Lower lobe of right lung (tissue), 2 donors: Measurements from ENCODE around the gene TMEM158. TPM values are rescaled to one million over a fixed set of nuclear protein-coding genes. Genes with fewer than 3 reads are reported as not detected.

Experiments
- ATAC-seq, 2 donors: fragments of 200-7000 bp; cut with Tn5 transposase; one replicate each; pipeline ENCODE4 v1.9.1; 2020 to 2022; ENCODE audit warnings: mild to moderate bottlenecking in 2 of 2, moderate library complexity in 2 of 2
- DNase-seq: peaks from one replicate; pipeline ENCODE4 v3.0.0-alpha.2; 2020
- H3K27ac ChIP-seq: fragments of 200-600 bp; one replicate; pipeline ENCODE4 v1.8.0; 2022
- H3K27me3 ChIP-seq: fragments of 200-600 bp; one replicate; pipeline ENCODE4 v1.8.0; 2022; ENCODE audit warnings: low read depth
- H3K36me3 ChIP-seq: fragments of 200-600 bp; one replicate; pipeline ENCODE4 v1.8.0; 2022; ENCODE audit warnings: mild to moderate bottlenecking
- H3K4me1 ChIP-seq: fragments of 200-600 bp; one replicate; pipeline ENCODE4 v1.8.0; 2022
- H3K4me3 ChIP-seq: fragments of 200-600 bp; one replicate; pipeline ENCODE4 v1.8.0; 2022; ENCODE audit warnings: mild to moderate bottlenecking
- H3K9me3 ChIP-seq: fragments of 200-600 bp; one replicate; pipeline ENCODE4 v1.8.0; 2022
- intact Hi-C: fragments of 100-400 bp; cut with DNase I; formaldehyde crosslinking; loops from one replicate; pipeline ENCODE4 v1.11.0; 2022
- total RNA-seq: library from RNA; stranded (reverse); fragmentation: NEBNext Ultra II Directional; extraction: Animal tissue kit (Norgen Biotek cat#: 25700); gene quantifications from one replicate; pipeline ENCODE4 v1.2.1, GENCODE V29; 2021
- TF ChIP-seq, protein P1 (sequence below): fragments of 200-600 bp; IDR thresholded peaks from one replicate; pipeline ENCODE4 v1.8.0; 2022; ENCODE audit warnings: antibody characterized with exemption, mild to moderate bottlenecking
- donor health status: DM: no; HTN: yes; CAD: no; lungs with severe emphysema.

Gene TMEM158
- total RNA-seq, 1 donor from 2014 or later: 0.80 TPM

DNA sequence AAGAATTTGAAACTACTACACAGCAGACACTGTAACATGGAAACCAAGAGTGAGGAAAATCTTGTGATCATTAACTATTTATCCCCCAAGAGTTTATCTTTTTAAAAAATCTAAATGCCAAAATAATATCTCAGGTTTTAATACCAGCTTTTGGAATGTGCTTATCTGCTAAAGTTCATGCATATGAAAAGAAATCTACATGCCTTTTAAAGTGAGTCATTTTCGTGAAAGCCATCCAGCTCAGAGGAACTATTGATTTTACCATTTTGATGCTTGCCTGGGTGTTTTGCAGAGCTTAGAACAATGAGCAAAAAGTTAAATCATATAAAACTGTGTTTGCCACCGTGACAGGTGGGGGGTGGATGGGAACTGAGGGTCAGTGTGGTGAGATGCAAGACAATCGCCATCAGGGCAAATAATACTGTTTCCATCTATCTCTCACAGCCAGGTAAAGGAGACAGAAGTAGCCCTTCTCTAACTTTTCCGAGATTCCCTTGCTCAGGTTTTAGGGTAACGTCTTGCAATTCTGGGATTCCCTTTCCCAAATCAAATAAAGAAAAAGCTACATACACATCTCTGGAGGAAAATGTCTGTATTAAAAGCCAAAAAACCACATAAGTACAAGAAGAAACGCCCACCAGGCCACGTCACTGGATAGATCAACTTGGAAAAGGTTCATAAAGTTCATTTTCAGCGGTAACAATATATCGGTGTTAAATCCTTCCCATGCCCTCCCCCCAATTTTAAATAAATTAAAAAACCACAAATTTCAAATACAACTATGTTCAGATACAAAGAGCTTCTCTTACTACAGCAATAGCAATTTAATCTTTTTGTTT, 2.0 kb downstream of the TMEM158 start:
- intact Hi-C loops: no loop called here
- Histone ChIP-seq H3K27ac (no peak overlapping the region), H3K4me3 (no peak overlapping the region), H3K27me3 (peaks cover 36% of the 10 kb centered on the region), H3K4me1 (peaks cover 8% of the 10 kb centered on the region), H3K36me3 (no peaks in the 10 kb centered on the region), H3K9me3 (no peaks in the 10 kb centered on the region)
- ATAC-seq (no peak), DNase-seq (no peak)
- TF ChIP-seq, protein P1, sequence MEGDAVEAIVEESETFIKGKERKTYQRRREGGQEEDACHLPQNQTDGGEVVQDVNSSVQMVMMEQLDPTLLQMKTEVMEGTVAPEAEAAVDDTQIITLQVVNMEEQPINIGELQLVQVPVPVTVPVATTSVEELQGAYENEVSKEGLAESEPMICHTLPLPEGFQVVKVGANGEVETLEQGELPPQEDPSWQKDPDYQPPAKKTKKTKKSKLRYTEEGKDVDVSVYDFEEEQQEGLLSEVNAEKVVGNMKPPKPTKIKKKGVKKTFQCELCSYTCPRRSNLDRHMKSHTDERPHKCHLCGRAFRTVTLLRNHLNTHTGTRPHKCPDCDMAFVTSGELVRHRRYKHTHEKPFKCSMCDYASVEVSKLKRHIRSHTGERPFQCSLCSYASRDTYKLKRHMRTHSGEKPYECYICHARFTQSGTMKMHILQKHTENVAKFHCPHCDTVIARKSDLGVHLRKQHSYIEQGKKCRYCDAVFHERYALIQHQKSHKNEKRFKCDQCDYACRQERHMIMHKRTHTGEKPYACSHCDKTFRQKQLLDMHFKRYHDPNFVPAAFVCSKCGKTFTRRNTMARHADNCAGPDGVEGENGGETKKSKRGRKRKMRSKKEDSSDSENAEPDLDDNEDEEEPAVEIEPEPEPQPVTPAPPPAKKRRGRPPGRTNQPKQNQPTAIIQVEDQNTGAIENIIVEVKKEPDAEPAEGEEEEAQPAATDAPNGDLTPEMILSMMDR: no peak

DNA sequence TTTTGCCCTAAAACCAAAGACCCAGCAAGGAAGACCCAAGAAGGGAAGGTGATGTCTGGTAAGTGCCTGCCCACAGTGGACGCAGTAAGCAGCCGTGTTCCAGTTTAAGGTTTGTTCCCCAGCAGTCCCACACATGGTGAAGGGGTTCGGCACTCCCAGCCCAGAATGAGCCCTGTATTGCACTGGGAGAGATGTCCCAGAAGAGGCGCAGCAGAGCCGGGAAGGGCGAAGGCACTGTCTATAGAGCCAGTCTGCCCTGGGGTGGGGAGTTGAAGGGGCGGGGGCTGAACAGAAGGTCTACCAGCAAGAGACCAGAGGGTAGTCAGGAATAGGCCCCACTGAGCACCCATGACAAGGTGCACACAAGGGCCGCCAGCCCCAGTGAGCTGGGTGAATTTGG, 6.4 kb downstream of the TMEM158 start:
- DNase-seq (no peak), ATAC-seq (peak in 1 of 2 donors; percentile 20)
- TF ChIP-seq, protein P1: no peak
- Histone ChIP-seq H3K4me1 (peaks cover 2% of the 10 kb centered on the region), H3K9me3 (no peaks in the 10 kb centered on the region), H3K27me3 (peaks cover 23% of the 10 kb centered on the region), H3K36me3 (no peaks in the 10 kb centered on the region), H3K4me3 (no peak overlapping the region), H3K27ac (no peak overlapping the region)
- intact Hi-C loops: no loop called here

GRCh38 chr3:45218578-45219390, 7.3 kb downstream of the TMEM158 start:
- Histone ChIP-seq H3K4me3 (no peak overlapping the region), H3K27me3 (peaks cover 14% of the 10 kb centered on the region), H3K9me3 (no peaks in the 10 kb centered on the region), H3K27ac (no peak overlapping the region), H3K36me3 (no peaks in the 10 kb centered on the region), H3K4me1 (no peaks in the 10 kb centered on the region)
- intact Hi-C loops: no loop called here
- no peak for ATAC-seq
- TF ChIP-seq, protein P1: no peak
- DNase-seq: no peak

DNA sequence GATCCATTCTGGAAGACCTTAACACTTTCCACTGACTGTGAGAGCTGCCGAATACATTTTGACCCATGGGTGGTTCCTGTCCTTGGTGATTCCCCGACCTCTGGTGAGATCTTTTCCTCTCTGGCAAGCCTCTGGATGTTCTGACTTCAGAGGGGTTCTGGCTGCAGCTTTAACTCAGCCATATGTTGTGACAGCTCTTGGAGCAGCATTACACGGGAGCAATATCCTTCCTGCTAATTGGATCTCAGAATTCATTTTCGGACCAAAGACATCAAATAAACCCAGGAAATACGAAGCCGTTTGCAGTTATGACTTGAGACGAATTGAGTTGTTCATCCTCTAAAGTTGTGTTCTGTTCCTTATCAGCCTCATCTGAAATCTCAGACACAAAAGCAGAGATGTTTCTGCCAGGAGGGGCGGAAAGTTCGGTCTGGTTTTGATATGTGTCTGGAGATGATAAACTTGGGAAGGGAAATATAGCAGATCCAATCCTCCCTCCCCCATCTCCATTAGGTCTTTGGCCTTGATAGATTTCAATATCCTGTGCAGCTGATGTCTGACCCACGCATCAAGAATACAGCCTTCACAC, 10.0 kb downstream of the TMEM158 start:
- no peaks in the 10 kb centered on the region for H3K27me3 ChIP-seq
- H3K9me3 ChIP-seq: no peaks in the 10 kb centered on the region
- H3K27ac ChIP-seq: no peak overlapping the region
- peaks cover 5% of the 10 kb centered on the region for H3K4me1 ChIP-seq
- ATAC-seq (no peak), DNase-seq (no peak)
- TF ChIP-seq, protein P1: no peak
- no peaks in the 10 kb centered on the region for H3K36me3 ChIP-seq
- intact Hi-C loops: no loop called here
- no peak overlapping the region for H3K4me3 ChIP-seq

DNA sequence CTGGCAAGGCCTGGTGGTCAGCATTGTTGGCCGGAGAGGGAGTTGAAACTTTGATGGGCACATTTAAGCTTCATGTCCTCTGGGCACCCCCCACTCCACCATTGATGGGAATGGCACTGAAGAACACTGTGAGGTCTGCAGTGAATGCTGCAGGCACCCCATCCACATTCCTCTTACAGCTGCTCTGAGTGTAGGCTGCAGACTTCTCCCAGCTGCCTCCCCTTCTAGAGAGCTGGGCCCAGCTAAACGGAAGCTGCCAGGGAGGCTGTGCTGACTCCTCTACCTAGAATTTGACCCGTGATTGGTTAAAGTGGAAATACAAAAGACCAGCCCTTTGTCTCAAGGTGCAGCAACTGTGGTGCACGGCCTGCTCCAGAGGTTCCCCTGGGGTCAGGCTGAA, 10.6 kb downstream of the TMEM158 start:
- Histone ChIP-seq H3K27ac (no peak overlapping the region), H3K36me3 (no peaks in the 10 kb centered on the region), H3K9me3 (no peaks in the 10 kb centered on the region), H3K4me1 (peaks cover 12% of the 10 kb centered on the region), H3K4me3 (no peak overlapping the region), H3K27me3 (no peaks in the 10 kb centered on the region)
- no peak for DNase-seq
- TF ChIP-seq, protein P1: no peak
- ATAC-seq: no peak
- intact Hi-C loops: no loop called here
